Lower leg skin (tissue), 3 donors: ENCODE measurements around the gene PNMT.

Experiments
- POLR2A ChIP-seq, 2 donors: fragments of 450-650 bp; IDR thresholded peaks; one replicate each; pipeline ENCODE4 v1.6.1; 2016 to 2017; ENCODE audit warnings: antibody characterized with exemption in 2 of 2, mild to moderate bottlenecking in 1 of 2, moderate library complexity in 1 of 2
- TF ChIP-seq, protein P1 (sequence below), 3 donors: fragments of 450-650 bp; IDR thresholded peaks; one replicate each; pipeline ENCODE4 v1.5.1; 2016; ENCODE audit warnings: antibody characterized with exemption in 3 of 3, mild to moderate bottlenecking in 3 of 3, moderate library complexity in 2 of 3

- no peak for TF ChIP-seq POLR2A (IDR thresholded peaks at IDR 0.05)
- TF ChIP-seq, protein P1, sequence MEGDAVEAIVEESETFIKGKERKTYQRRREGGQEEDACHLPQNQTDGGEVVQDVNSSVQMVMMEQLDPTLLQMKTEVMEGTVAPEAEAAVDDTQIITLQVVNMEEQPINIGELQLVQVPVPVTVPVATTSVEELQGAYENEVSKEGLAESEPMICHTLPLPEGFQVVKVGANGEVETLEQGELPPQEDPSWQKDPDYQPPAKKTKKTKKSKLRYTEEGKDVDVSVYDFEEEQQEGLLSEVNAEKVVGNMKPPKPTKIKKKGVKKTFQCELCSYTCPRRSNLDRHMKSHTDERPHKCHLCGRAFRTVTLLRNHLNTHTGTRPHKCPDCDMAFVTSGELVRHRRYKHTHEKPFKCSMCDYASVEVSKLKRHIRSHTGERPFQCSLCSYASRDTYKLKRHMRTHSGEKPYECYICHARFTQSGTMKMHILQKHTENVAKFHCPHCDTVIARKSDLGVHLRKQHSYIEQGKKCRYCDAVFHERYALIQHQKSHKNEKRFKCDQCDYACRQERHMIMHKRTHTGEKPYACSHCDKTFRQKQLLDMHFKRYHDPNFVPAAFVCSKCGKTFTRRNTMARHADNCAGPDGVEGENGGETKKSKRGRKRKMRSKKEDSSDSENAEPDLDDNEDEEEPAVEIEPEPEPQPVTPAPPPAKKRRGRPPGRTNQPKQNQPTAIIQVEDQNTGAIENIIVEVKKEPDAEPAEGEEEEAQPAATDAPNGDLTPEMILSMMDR (IDR thresholded peaks at IDR 0.05): no peak
Observed at GRCh38 chr17:39647256-39647655, 21.0 kb upstream of the PNMT start.
